ENCODE data around the gene VAMP2.

- TF ChIP-seq POLR2A (IDR thresholded peaks at IDR 0.05): no peak
- TF ChIP-seq, protein P1, sequence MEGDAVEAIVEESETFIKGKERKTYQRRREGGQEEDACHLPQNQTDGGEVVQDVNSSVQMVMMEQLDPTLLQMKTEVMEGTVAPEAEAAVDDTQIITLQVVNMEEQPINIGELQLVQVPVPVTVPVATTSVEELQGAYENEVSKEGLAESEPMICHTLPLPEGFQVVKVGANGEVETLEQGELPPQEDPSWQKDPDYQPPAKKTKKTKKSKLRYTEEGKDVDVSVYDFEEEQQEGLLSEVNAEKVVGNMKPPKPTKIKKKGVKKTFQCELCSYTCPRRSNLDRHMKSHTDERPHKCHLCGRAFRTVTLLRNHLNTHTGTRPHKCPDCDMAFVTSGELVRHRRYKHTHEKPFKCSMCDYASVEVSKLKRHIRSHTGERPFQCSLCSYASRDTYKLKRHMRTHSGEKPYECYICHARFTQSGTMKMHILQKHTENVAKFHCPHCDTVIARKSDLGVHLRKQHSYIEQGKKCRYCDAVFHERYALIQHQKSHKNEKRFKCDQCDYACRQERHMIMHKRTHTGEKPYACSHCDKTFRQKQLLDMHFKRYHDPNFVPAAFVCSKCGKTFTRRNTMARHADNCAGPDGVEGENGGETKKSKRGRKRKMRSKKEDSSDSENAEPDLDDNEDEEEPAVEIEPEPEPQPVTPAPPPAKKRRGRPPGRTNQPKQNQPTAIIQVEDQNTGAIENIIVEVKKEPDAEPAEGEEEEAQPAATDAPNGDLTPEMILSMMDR (IDR thresholded peaks at IDR 0.05): no peak
These were observed 14.4 kb upstream of the VAMP2 start for GRCh38 chr17:8176998-8177731.
